Thoracic aorta (tissue), 2 donors: ENCODE measurements around the gene AHCY. TPM values are rescaled to one million over a fixed set of nuclear protein-coding genes. Genes with fewer than 3 reads are reported as not detected.
A peak's percentile ranks its signal among the peaks of the same experiment; 100 is the strongest.

Experiments
- ATAC-seq: fragments of 150-250 bp; one replicate; pipeline ENCODE4 v1.8.0; 2017; ENCODE audit warnings: low read depth; ENCODE audit not compliant: insufficient number of reproducible peaks, low FRiP score
- DNase-seq: peaks from one replicate; pipeline ENCODE4 v3.0.0-alpha.2; 2020; ENCODE audit warnings: low spot score
- H3K27ac ChIP-seq, 2 donors: fragments of 200-600 bp; sonication (generic); 1 replicate in 1 of 2; 2 replicates in 1 of 2; pipeline ENCODE4 v1.5.1; 2016; ENCODE audit warnings: mild to moderate bottlenecking in 2 of 2, moderate library complexity in 2 of 2
- H3K27me3 ChIP-seq: fragments of 200-600 bp; sonication (generic); replicated peaks from 2 replicates; pipeline ENCODE4 v1.6.0; 2016; ENCODE audit warnings: mild to moderate bottlenecking; ENCODE audit not compliant: insufficient read depth
- H3K36me3 ChIP-seq: fragments of 200-600 bp; sonication (generic); one replicate; pipeline ENCODE4 v1.5.1; 2016
- H3K4me1 ChIP-seq, 2 donors: fragments of 200-600 bp; sonication (generic); 1 replicate in 1 of 2; 2 replicates in 1 of 2; pipeline versions ENCODE4 v1.5.1 to v1.6.0; 2016; ENCODE audit warnings: low read depth in 2 of 2, mild to moderate bottlenecking in 1 of 2; ENCODE audit not compliant: control insufficient read depth in 1 of 2
- H3K4me3 ChIP-seq: fragments of 200-600 bp; sonication (generic); 2 replicates; pipeline ENCODE4 v1.5.1; 2016; ENCODE audit warnings: mild to moderate bottlenecking
- H3K9me3 ChIP-seq: fragments of 200-600 bp; sonication (generic); 2 replicates; pipeline ENCODE4 v1.5.1; 2016
- CTCF ChIP-seq: fragments of 200-600 bp; sonication (generic); IDR thresholded peaks from one replicate; pipeline ENCODE4 v1.5.1; 2019; ENCODE audit warnings: antibody characterized with exemption
- total RNA-seq, 2 donors: library from RNA; depleted of rRNA; stranded (reverse); fragments of >200 nt; gene quantifications; one replicate each; pipeline versions ENCODE4 v1.1.0 to v1.2.3, GENCODE V29; 2016

Gene AHCY
- total RNA-seq, 2 donors from 2014 or later: 38.7 to 71.8 TPM

- no peaks in the 10 kb centered on the region for H3K36me3 ChIP-seq
- ATAC-seq: no peak
- no peaks in the 10 kb centered on the region for H3K27me3 ChIP-seq
Measured at GRCh38 chr20:34318609-34319443, 15.7 kb upstream of the AHCY start.

GRCh38 chr20:34316196-34316814 is 13.2 kb upstream of the AHCY start:
- H3K27me3 ChIP-seq: no peaks in the 10 kb centered on the region
- DNase-seq (no peak), ATAC-seq (no peak)
- H3K9me3 ChIP-seq: no peaks in the 10 kb centered on the region
- peaks cover 5 to 18% of the 10 kb centered on the region in 2 donors for H3K4me1 ChIP-seq
- H3K27ac ChIP-seq: no peak overlapping the region
- H3K4me3 ChIP-seq: no peak overlapping the region
- no peak for TF ChIP-seq CTCF
- H3K36me3 ChIP-seq: no peaks in the 10 kb centered on the region

More at GRCh38 chr20:34318609-34319443, 15.7 kb upstream of the AHCY start:
- no peak for DNase-seq
- H3K9me3 ChIP-seq: no peaks in the 10 kb centered on the region
- no peaks in the 10 kb centered on the region for H3K4me1 ChIP-seq
- no peak overlapping the region for H3K4me3 ChIP-seq
- no peak overlapping the region for H3K27ac ChIP-seq
- no peak for TF ChIP-seq CTCF

GRCh38 chr20:34315236-34315635 is 12.1 kb upstream of the AHCY start:
- no peak for TF ChIP-seq CTCF
- Histone ChIP-seq H3K9me3 (no peaks in the 10 kb centered on the region), H3K4me1 (peaks cover 7 to 21% of the 10 kb centered on the region in 2 donors), H3K27me3 (no peaks in the 10 kb centered on the region), H3K36me3 (no peaks in the 10 kb centered on the region), H3K27ac (no peak overlapping the region), H3K4me3 (no peak overlapping the region)
- DNase-seq: no peak
- ATAC-seq: no peak

- peak; percentile 42 for DNase-seq
- no peak overlapping the region for H3K27ac ChIP-seq
- no peaks in the 10 kb centered on the region for H3K36me3 ChIP-seq
- no peaks in the 10 kb centered on the region for H3K9me3 ChIP-seq
- ATAC-seq: peak; percentile 78
- H3K4me1 ChIP-seq: peaks cover 7 to 21% of the 10 kb centered on the region in 2 donors
- TF ChIP-seq CTCF: peak; percentile 98
- peak overlapping the region; percentile 43 for H3K4me3 ChIP-seq
- H3K27me3 ChIP-seq: no peaks in the 10 kb centered on the region
Measured at GRCh38 chr20:34312544-34313217, 9.5 kb upstream of the AHCY start.

- Histone ChIP-seq H3K27me3 (no peaks in the 10 kb centered on the region), H3K4me3 (peak overlapping the region; percentile 43), H3K36me3 (no peaks in the 10 kb centered on the region), H3K4me1 (peaks cover 7 to 21% of the 10 kb centered on the region in 2 donors), H3K27ac (no peak overlapping the region), H3K9me3 (no peaks in the 10 kb centered on the region)
- ATAC-seq (no peak), DNase-seq (no peak)
- no peak for TF ChIP-seq CTCF
Measured at GRCh38 chr20:34312024-34312460, 8.9 kb upstream of the AHCY start.
